T-helper 17 cell (primary cell): ENCODE measurements around the gene KIF5C. TPM values are rescaled to one million over a fixed set of nuclear protein-coding genes. Genes with fewer than 3 reads are reported as not detected.

Experiments
- ATAC-seq: fragments of 150-1000 bp; cut with Tn5 transposase; 2 replicates; pipeline ENCODE4 v1.10.0; 2021; ENCODE audit warnings: mild to moderate bottlenecking, moderate library complexity
- DNase-seq, 3 donors: peaks; one replicate each; pipeline versions ENCODE4 v3.0.0 to v3.0.0-alpha.2; 2020 to 2021
- H3K9me3 ChIP-seq: one replicate; pipeline ENCODE4 v1.7.0; 2013; ENCODE audit warnings: low read length, mild to moderate bottlenecking; ENCODE audit not compliant: control insufficient read depth, poor library complexity, severe bottlenecking
- H3K27ac Mint-ChIP-seq: one replicate; pipeline ENCODE4 v1.8.0; 2022; ENCODE audit warnings: mild to moderate bottlenecking, moderate library complexity, mixed read lengths
- H3K27me3 Mint-ChIP-seq: one replicate; pipeline ENCODE4 v1.8.0; 2022; ENCODE audit warnings: mixed read lengths
- H3K36me3 Mint-ChIP-seq: one replicate; pipeline ENCODE4 v1.8.0; 2022; ENCODE audit warnings: low read depth, mixed read lengths
- H3K4me1 Mint-ChIP-seq: one replicate; pipeline ENCODE4 v1.8.0; 2022; ENCODE audit warnings: mild to moderate bottlenecking, mixed read lengths
- H3K4me3 Mint-ChIP-seq: one replicate; pipeline ENCODE4 v1.8.0; 2022; ENCODE audit warnings: mild to moderate bottlenecking, moderate library complexity, mixed read lengths
- total RNA-seq, 4 donors: library from RNA in 2 of 4; stranded (reverse) in 2 of 4; gene quantifications; one replicate each; pipeline ENCODE4 v1.2.3 and lab custom pipeline; 2022 to 2026

The KIF5C gene
- total RNA-seq, 2 donors from 2014 or later, result 32.0 to 41.6 TPM

DNA sequence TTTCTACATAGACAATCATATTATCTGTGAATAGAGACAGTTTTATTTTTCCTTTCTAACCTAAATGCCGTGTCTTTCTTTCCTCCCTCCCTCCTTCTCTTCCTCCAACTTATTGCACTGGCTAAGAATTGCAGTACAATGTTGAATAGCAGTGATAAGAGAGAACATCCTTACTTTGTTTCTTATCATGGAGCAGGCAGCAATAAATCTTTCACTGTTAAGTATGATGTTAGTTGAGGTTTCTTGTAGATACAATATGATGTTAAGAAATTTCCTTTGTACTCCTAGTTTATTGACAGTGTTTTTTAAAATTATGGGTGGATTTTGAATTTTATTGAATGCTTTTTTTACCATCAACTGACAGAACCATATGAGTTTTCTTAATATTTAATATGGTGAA, 169.5 kb downstream of the KIF5C start:
- Mint-ChIP-seq H3K4me1 (peaks cover 2% of the 10 kb centered on the region), H3K27ac (no peak overlapping the region), H3K36me3 (peaks cover 3% of the 10 kb centered on the region), H3K27me3 (peaks cover 34% of the 10 kb centered on the region), H3K4me3 (no peak overlapping the region)
- no peak for DNase-seq
- no peak for ATAC-seq
- H3K9me3 ChIP-seq, result peaks cover 9% of the 10 kb centered on the region

DNA sequence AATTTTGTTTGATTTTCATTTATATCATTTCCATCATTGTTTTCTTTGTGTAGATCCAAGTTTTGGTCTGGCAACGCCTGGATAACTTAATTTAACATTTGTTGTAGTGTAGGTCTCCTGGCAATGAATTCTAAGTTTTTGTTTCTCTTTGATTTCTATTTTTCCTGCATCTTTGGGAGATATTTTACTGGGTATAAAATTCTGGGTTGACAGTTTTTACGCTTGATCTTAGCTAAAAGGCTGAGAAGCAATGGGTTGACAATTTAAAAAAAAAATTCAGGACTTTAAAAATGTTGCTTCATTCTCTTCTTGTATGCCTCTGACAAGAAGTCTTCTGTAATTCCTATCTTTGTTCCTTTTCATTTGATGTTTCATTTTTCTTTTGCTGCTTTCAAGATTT, 172.1 kb downstream of the KIF5C start:
- peaks cover 9% of the 10 kb centered on the region for H3K9me3 ChIP-seq

DNA sequence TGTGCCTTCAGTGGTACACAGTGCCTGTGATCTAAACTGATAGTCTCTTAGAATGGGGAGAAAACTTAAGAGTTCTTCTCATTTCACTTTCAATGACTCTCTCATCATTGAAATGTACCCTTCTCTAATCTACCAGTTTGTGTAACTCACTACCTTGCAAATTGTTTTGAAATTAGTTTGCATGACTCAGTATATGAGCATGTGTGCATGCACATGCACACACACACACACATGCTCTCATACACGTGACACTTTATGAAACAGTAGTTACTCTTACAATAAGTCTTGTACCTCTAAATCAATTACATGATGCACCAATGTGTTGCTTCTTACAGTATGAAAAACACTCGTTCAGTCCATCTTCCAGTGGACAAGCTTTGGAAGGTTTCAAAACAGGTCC, 174.1 kb downstream of the KIF5C start:
- peaks cover 7% of the 10 kb centered on the region for H3K27me3 Mint-ChIP-seq
- H3K4me3 Mint-ChIP-seq, result no peak overlapping the region
- ATAC-seq, result no peak
- no peak overlapping the region for H3K27ac Mint-ChIP-seq
- peaks cover 5% of the 10 kb centered on the region for H3K36me3 Mint-ChIP-seq
- no peak for DNase-seq
- H3K9me3 ChIP-seq, result peaks cover 9% of the 10 kb centered on the region
- no peaks in the 10 kb centered on the region for H3K4me1 Mint-ChIP-seq

More for the DNA sequence above, 172.1 kb downstream of the KIF5C start:
- Mint-ChIP-seq H3K4me3 (no peak overlapping the region), H3K4me1 (no peaks in the 10 kb centered on the region), H3K27me3 (peaks cover 15% of the 10 kb centered on the region), H3K36me3 (peaks cover 5% of the 10 kb centered on the region), H3K27ac (no peak overlapping the region)
- ATAC-seq, result no peak
- no peak for DNase-seq

DNA sequence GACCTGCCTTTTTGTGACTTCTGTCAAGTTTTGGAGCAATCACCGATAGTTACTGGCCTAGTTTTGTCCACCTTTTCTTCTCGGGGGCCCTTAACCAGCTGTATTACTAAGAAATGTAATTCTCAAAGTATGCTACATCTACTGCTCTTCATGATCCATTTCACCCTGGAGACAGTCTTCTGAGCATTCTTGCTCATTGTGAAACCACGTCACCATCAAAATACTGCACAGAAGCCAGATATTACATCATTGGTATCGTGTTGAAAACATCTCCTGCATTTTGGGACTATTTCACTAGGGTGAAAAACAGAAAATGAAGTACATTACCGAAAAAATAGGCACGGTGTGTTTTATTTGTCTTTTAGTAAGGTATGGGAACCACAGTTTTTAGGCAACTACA, 175.2 kb downstream of the KIF5C start:
- no peak for ATAC-seq
- peaks cover 9% of the 10 kb centered on the region for H3K9me3 ChIP-seq
- Mint-ChIP-seq H3K36me3 (peaks cover 5% of the 10 kb centered on the region), H3K4me3 (no peak overlapping the region), H3K4me1 (no peaks in the 10 kb centered on the region), H3K27ac (no peak overlapping the region), H3K27me3 (peaks cover 11% of the 10 kb centered on the region)
- DNase-seq, result no peak

DNA sequence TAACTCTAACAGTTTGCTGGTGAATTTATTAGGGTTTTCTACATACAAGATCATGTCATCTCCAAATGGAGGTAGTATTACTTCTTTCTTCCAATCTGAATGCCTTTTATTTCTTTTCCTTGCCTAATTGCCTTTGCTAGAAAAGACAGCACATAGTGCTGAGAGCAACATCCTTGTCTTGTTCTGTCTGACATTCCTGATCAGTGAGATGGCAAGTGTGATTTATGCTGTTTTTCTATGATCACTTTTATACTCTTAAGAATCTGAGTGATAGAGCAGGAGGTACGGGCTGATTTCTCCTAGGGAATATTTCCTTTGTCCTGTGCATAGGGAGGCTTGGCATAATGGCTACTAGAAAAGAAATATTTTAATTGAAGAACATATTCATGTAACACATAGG, 180.7 kb downstream of the KIF5C start:
- H3K27ac Mint-ChIP-seq, result no peak overlapping the region
- H3K4me1 Mint-ChIP-seq, result no peaks in the 10 kb centered on the region
- DNase-seq, result no peak
- H3K36me3 Mint-ChIP-seq, result no peaks in the 10 kb centered on the region
- H3K4me3 Mint-ChIP-seq, result no peak overlapping the region
- no peaks in the 10 kb centered on the region for H3K9me3 ChIP-seq
- peaks cover 17% of the 10 kb centered on the region for H3K27me3 Mint-ChIP-seq
- no peak for ATAC-seq

DNA sequence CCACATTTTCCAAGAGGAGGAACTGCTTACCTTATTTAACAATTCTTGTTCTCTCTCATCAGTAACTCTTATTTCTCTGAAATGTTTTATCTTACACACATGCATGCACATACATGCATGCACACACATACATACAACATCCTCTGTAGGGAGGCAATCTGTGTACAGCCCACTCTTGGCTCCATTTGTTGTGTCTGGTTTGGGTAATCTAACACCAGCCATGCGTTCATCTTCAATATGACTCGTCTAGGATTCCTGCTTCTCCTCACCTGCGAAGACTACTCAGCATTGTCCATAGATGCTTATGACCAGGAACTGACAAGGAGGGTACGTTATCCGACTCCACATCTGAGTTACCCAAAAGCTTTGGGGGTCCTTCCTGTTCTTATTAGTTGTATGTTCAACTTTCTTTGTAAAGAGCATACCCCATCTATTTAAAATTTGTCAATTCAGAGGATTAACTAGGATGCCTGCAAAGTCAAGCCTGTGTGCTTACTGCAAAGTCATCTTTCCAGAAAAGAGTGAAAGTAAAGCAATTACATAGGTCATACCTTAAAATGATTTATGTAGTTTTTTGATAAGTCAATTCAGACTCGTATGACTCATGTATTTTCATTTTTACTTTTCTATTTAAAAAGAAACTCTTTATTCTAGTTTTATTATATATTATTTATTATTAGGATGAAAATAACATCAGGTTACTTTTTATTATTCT, 181.7 kb downstream of the KIF5C start:
- H3K27me3 Mint-ChIP-seq, result peaks cover 17% of the 10 kb centered on the region
- H3K4me3 Mint-ChIP-seq, result no peak overlapping the region
- no peak for DNase-seq
- ATAC-seq, result no peak
- H3K36me3 Mint-ChIP-seq, result no peaks in the 10 kb centered on the region
- H3K27ac Mint-ChIP-seq, result no peak overlapping the region
- no peaks in the 10 kb centered on the region for H3K9me3 ChIP-seq
- H3K4me1 Mint-ChIP-seq, result no peaks in the 10 kb centered on the region

DNA sequence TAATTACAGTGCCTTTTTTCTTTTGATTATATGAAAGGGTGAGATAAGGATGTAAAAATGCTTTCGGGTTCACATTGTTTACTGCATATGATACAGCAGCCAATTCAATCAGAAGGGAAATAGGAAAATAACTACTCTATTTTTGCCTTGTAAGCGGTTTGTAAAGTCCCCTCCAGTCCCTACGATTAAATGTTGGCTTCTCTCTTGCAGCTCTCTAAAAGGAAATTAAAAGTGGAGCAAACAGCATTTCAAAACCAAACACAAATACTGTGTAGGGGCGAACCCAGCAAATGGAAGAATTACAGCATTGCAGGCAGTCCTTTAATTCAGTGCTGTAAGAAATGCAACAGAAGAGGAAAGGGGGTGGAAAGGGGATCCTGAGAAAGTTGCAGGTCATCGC, 182.4 kb downstream of the KIF5C start:
- H3K4me1 Mint-ChIP-seq, result no peaks in the 10 kb centered on the region
- no peaks in the 10 kb centered on the region for H3K9me3 ChIP-seq
- no peak overlapping the region for H3K27ac Mint-ChIP-seq
- DNase-seq (no peak), ATAC-seq (no peak)
- H3K27me3 Mint-ChIP-seq, result peaks cover 17% of the 10 kb centered on the region
- H3K4me3 Mint-ChIP-seq, result no peak overlapping the region
- no peaks in the 10 kb centered on the region for H3K36me3 Mint-ChIP-seq

DNA sequence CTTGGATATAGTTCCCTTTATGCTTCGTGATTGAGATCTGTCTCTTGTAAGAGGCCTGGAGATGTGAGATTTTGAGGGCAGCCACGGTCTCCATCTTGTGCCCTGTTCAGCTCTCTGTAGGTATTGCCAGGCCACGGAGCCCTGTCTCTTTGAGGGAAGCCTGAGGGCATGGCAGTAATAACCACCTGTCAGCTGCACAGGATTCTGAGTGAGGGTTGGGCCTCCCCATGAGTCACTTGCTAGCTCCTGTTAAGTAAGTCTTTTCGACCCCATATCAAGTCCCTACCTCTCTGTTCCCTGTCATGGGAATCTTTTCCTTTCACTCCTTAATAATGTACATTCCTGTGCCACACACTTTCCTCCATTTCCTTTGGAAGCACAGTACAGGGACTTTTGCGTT, 183.9 kb downstream of the KIF5C start:
- no peaks in the 10 kb centered on the region for H3K36me3 Mint-ChIP-seq
- ATAC-seq (no peak), DNase-seq (no peak)
- peaks cover 17% of the 10 kb centered on the region for H3K27me3 Mint-ChIP-seq
- H3K9me3 ChIP-seq, result no peaks in the 10 kb centered on the region
- H3K4me3 Mint-ChIP-seq, result no peak overlapping the region
- no peaks in the 10 kb centered on the region for H3K4me1 Mint-ChIP-seq
- no peak overlapping the region for H3K27ac Mint-ChIP-seq

DNA sequence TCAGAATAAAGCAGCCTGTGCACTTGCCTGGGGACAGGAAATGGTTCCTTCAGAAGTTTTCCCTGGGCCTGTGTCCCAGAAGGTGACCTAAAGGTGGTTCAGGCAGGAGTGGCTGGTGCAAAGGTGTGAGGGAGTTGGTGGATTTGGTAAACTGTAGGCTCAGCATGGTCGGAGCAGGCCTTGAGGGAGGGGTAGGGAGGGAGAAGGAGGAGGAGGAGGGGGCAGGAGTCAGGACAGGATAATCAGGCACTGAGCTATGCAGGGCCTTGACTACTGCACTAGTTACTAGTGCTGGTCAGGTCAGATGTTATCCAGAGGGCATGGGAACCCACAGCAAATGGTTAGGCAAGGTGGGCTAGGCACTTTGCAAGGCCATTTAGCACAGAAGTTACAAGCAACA, 184.8 kb downstream of the KIF5C start:
- Mint-ChIP-seq H3K4me1 (no peaks in the 10 kb centered on the region), H3K4me3 (no peak overlapping the region), H3K27ac (no peak overlapping the region), H3K36me3 (no peaks in the 10 kb centered on the region), H3K27me3 (peaks cover 17% of the 10 kb centered on the region)
- no peak for DNase-seq
- ATAC-seq, result no peak
- no peaks in the 10 kb centered on the region for H3K9me3 ChIP-seq

DNA sequence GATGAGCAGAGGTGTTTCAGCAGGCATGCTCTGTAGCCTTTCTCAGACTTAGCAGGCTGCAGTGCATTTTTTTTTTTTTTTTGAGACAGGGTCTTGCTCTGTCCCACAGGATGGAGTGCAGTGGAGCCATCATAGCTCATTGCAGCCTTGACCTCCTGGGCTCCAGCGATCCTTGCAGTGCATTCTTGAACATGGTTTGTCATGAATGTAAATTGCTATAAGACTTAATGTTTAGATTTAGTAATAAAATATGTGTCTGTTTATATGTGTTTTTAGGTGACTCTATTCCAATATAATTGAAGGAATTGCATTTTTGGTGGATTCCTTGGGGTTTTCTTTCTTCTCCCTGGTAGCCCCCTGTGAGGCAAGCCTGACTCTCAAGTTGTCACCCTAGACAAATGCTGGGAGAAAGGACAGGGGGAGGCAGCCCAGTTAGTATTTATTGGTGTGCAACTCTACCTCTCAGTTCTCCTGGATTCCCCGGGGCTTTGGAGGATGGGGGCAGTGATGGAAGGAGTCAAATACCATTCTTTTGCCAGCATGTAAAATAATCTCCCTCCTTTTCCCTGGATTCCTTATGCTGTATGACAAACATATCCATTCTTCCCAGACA, 186.2 kb downstream of the KIF5C start:
- no peaks in the 10 kb centered on the region for H3K36me3 Mint-ChIP-seq
- no peaks in the 10 kb centered on the region for H3K9me3 ChIP-seq
- DNase-seq (no peak), ATAC-seq (no peak)
- peaks cover 6% of the 10 kb centered on the region for H3K27me3 Mint-ChIP-seq
- no peak overlapping the region for H3K27ac Mint-ChIP-seq
- no peak overlapping the region for H3K4me3 Mint-ChIP-seq
- no peaks in the 10 kb centered on the region for H3K4me1 Mint-ChIP-seq

DNA sequence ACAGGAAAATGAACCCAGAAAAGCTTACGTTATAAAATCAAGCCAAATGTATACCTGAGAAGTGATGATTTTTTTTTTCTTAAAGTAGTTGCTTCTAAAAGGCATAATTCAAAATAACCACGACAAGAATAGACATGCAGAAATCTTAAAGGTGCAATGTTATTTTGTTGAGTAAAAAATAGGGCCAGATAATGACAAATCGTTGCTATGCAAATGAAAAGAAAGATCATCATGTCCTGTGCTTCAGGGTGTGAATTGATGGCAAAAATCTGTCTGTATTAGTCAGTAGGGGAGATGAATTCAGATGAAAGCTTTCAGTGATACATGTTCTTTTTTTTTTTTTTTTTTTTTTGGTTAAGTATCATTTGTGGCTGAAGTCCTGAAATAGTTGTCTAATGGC, 187.5 kb downstream of the KIF5C start:
- DNase-seq (no peak), ATAC-seq (no peak)
- Mint-ChIP-seq H3K27ac (no peak overlapping the region), H3K27me3 (no peaks in the 10 kb centered on the region), H3K4me1 (no peaks in the 10 kb centered on the region), H3K4me3 (no peak overlapping the region), H3K36me3 (no peaks in the 10 kb centered on the region)
- H3K9me3 ChIP-seq, result no peaks in the 10 kb centered on the region

DNA sequence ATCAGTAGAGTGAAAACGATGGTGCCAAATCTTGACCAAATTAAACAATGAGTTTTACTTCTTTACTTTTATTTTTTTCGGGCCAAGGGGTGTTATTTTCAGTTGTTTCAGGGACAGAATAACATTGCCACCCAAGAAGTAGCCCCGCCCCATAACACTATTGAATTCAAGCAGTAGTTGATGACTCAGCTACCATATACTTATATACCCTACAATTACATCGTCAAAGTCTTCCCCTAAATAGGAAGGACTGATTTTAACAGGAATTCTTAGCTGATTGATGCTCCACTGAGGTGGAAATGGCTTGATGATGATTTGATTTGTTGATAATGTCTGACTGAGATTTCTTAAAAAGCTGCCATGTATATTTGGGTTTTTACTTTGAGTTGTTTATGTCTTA, 188.2 kb downstream of the KIF5C start:
- H3K4me3 Mint-ChIP-seq, result no peak overlapping the region
- H3K9me3 ChIP-seq, result no peaks in the 10 kb centered on the region
- ATAC-seq (no peak), DNase-seq (no peak)
- H3K27ac Mint-ChIP-seq, result no peak overlapping the region
- H3K27me3 Mint-ChIP-seq, result no peaks in the 10 kb centered on the region
- H3K36me3 Mint-ChIP-seq, result no peaks in the 10 kb centered on the region
- no peaks in the 10 kb centered on the region for H3K4me1 Mint-ChIP-seq

DNA sequence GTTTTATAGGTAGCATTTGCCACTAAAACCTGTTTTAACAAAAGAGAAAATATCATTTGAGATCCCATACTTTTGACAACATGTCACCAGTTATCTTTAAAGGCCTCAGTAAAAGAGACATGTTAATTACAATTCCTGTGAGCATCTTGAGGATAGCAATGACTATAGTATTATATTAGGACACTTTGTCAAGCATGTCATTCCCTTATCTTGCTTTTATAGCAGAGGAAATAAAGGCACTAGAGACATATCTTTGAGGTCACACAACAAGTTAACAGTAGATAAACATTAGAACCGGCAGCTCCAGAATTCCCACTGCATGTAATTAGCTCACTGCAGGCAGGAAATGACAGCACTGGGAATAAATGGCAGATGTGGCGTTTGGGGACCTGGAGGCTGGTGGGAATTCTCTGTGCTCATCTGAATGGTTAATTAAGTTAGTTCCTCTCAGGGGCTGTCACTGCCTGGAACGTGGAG, 189.4 kb downstream of the KIF5C start:
- H3K36me3 Mint-ChIP-seq, result no peaks in the 10 kb centered on the region
- H3K4me1 Mint-ChIP-seq, result peaks cover 6% of the 10 kb centered on the region
- H3K4me3 Mint-ChIP-seq, result peak overlapping the region; percentile 31
- no peaks in the 10 kb centered on the region for H3K9me3 ChIP-seq
- DNase-seq (no peak), ATAC-seq (no peak)
- H3K27ac Mint-ChIP-seq, result no peak overlapping the region
- H3K27me3 Mint-ChIP-seq, result no peaks in the 10 kb centered on the region
